GM19467 (cell line): ENCODE results near the gene SH3GL3.

Experiments
- ATAC-seq: cut with Tn5 transposase; IDR thresholded peaks from one replicate; pipeline ENCODE4 v1.9.1; 2021; ENCODE audit warnings: mild to moderate bottlenecking, moderate library complexity; ENCODE audit not compliant: unreplicated experiment

The SH3GL3 gene

GRCh38 chr15:83610901-83611685 lies 164.0 kb downstream of the SH3GL3 start:
- no peak for ATAC-seq

GRCh38 chr15:83612226-83612625 lies 165.1 kb downstream of the SH3GL3 start:
- ATAC-seq, result no peak

DNA sequence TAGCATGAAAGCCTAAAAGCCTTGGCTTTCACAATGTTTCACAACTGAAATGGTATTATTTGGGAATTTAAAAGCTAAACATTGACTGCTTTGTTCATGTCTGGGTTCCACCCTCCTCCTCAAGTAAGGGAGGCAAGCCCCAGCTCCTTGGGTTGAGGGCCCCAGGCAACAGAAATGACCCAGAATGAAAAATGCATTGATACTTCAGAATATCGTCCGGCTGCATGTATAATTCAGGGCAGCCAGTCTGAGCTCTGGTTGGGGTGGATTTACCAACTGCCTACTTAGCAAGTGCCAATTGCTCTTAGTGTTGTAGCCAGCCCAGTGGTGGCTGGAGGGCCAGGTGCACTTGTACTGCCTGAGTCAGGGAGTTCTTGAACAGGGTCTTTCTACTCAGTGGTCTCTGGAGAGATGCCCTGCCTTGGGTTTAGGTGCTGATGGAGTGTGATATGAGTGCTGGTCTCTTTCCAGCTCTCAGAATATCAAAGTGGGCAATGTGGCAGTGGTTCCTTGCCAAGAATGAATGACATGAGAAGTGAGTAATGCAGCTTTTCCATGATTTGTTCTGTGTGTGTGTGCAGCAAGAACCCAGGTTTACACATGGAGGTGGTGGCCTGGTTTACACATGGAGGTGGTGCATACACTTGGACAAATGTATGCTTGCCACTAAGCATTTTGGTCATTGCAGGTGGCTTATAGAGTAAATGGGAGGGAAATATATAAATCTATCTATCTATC lies 165.9 kb downstream of the SH3GL3 start:
- ATAC-seq, result no peak

GRCh38 chr15:83613714-83614113 lies 166.6 kb downstream of the SH3GL3 start:
- ATAC-seq, result no peak

DNA sequence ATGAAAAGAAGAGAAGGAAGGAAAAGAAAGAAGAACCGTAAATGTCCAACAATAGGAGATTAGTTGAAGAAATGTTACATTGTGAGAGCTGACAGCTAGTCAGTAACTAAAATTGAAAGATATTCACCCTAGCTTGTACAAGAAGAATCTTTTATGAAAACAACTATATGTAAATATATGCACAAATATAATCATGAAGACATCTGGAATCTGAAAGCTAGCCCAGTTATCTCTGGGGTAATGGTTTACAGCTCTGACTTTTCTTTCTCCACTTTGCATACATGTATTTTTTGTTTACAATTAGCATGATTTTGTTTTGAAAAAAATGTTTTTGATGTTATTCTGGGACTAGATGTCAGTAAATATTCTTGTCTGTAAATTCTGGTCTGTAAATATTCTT lies 169.7 kb downstream of the SH3GL3 start:
- no peak for ATAC-seq

- no peak for ATAC-seq
These were observed 179.1 kb downstream of the SH3GL3 start for GRCh38 chr15:83626171-83626802.

- ATAC-seq, result no peak
These were observed 184.4 kb downstream of the SH3GL3 start for GRCh38 chr15:83631534-83631933.

DNA sequence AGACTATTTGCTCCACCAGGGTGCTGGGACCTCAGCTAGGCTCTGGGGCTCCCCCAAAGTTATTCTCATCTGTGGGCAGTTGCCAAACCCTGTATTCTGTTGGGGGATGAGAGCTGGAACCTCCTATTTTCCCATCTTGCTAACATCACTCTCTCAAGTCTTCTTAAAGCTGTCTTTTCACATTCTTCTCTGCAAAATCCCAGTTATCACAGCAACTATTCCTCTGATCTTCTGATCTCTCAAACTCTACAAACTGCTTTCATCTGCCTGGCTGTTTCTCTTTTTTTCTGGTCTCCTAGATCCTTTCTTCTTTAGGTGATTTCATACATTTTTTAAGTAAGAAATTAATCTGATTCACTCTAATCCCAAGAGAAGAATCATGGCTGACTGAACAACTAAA lies 196.1 kb downstream of the SH3GL3 start:
- no peak for ATAC-seq

GRCh38 chr15:83644439-83644838 lies 197.3 kb downstream of the SH3GL3 start:
- no peak for ATAC-seq

DNA sequence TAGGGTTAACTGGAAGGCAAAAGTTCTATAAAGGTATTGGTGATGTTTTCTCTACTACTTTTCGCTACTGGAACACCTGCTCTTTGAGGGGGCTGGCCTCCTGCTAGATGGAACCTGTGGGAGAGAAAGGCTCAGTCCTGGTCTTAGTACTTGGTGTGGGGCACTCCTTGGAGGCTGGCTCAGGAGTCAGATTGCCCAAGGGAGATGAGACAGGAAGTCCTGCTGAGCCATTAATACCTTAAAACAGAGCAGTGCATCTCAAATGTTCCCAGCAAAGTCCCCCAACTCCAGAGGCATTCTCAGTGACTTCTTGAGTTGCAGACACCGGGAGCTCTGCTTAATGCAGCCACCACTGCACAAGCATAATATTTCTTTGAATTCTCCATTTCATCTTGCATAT lies 203.7 kb downstream of the SH3GL3 start:
- no peak for ATAC-seq

- ATAC-seq, result no peak
These were observed 204.4 kb downstream of the SH3GL3 start for GRCh38 chr15:83651541-83651940.

DNA sequence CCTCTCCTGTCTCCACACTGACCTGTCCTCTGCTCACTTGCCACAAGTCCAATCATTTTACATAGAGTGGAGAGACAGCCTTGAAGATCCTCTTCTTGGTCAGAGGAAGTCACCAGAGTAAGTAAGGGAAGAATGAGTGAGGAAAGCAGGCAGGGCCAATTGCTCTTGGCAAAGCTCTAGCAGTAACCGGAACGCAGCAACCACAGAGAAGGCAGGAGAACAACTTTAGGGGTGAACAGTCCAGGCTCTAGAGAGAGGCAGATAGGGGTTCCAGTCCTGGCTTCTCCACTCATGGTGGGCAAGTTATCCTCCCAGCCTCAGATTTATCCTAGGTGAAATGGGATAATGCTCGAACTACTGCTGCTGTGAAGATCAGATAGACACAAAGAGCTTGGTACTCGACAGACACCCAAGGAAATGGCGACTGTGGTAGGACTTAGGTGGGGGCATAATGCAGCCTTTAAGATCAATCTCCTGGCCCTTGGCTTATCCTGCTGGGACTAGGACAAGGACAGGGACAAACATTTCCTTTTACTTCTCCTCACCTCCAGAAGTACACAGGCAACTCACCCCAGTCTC lies 205.6 kb downstream of the SH3GL3 start:
- ATAC-seq, result no peak

- ATAC-seq, result no peak
These were observed 206.1 kb downstream of the SH3GL3 start for GRCh38 chr15:83653288-83653638.

DNA sequence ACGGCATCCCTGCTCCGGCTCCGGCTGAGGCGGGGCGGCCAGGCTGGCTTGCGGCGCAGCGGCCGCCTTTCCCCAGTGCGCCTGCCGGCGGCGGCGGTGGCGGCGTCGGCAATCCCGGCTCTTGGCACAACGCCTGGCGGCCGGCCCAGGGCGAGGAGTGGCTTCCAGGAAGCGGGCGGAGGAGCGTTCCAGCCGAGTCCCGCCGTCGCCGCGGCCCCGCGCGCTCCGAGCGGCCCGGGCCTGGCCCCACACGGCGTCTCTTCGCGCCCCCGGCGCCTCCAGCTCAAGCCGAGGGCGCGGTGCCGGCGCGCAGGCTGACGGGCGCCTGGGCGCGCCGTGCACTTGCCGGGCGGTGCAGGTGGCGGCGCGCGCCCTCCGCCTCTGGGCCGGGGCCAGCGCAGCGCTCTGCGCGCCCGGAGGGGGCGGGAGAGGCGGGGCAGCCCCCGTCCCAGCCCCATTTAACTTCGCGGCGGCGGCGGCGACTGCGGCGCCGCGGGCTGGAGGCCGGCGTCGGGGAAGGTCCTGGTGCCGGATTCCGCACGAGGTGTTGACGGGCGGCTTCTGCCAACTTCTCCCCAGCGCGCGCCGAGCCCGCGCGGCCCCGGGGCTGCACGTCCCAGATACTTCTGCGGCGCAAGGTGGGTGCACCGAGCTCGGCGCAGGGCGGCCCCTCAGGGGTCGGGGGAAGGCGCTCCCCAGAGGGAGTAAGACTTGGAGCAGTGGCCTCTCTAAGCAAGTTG lies 206.7 kb downstream of the SH3GL3 start, which contains the start of gene ADAMTSL3:
Gene ADAMTSL3, plus strand, starts transcription at position 485 of the 740 bp plus-strand sequence. CDS start 1,639 bp downstream, outside the sequence.
- ATAC-seq, result no peak

- no peak for ATAC-seq
These were observed 207.5 kb downstream of the SH3GL3 start for GRCh38 chr15:83654379-83655236.

DNA sequence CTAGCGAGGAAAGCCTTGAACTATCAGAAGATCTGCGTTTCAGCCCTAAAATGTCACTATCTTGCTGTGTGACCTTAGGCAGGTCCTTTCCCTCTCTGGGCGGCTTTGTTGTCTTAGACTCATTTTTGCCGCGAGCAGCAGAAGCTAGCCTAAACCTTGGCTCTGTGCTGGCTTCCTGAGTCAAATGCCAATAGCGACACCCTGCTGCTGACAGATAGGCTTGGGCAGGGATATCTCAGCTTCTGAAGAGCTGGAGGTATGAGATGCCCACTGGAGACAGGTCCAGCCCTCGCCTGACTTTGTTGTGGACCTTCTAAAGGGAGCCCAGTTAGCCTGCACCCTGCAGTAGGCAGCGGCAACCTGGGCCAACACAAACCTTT lies 208.1 kb downstream of the SH3GL3 start:
- ATAC-seq, result no peak

DNA sequence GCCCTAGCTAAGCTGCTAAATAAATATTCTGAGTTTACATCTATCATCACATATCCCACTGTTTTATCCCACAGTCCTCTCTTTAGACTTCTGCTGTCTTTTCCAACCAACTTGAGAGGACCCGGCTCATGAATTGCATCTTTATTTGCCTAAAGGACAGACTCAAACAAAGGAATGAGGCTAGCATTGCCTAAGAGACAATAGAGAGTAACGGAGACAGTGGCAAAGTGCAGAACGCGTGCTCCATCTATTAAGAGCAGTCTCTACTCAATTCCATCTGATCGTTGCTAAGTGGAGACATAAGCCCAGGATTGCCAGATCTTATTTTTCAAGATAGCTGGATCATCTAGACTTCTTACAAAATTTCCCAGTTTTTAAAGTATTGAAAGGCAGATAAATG lies 209.1 kb downstream of the SH3GL3 start:
- no peak for ATAC-seq

DNA sequence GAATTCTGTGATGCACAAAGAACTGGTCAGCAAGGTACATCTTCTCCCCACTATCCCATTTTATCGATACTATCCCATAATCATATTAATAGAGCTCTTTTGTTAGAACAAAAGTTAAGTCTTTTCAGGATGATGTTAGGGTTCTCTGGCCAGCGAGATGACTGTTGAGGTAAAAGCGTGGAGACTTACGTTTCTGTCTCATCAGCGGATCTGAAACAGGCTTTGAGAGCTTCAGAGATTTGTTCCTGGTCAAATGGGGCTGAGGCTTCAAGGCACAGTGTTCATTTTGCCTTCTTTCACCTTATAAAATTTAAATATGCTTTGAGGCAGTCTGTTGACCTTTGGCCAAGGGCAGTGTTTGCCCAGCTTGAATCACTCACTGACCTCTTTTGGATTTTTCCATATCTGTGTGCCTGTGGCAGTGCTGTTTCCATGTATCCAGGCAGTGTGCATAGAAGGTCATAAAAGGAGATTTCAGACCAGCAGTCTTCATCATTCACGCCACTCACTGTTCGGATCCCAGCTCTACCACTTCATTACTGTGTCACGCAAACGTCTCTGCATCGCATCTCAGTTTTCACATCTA lies 209.9 kb downstream of the SH3GL3 start:
- no peak for ATAC-seq

DNA sequence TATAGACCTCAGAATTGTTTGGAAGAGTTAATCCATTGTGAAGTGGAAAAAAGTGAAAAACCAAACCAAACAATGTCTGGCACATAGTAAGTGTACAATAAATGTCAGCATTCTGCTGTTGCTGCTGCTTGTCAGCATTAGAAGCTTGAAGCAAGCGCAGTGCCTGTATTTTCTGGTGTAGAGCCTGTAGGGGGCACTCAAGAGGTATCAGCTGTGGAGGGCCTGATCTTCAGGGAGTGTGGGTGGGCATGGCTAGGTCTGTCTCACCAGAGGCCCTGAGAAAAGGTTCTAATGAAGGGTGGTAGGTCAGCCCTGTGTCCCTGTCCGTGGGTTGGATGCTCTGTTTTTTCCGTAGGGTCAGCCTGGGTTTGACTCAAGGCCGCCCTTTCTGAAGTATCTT lies 210.4 kb downstream of the SH3GL3 start:
- no peak for ATAC-seq
